DOHH2 (cell line): ENCODE results near the gene RBM4B.

Experiments used
- EZH2phosphoT487 ChIP-seq: fragments of 200-600 bp; sonication (generic); IDR thresholded peaks from 2 replicates; pipeline ENCODE4 v1.6.1; 2017; ENCODE audit warnings: borderline replicate concordance, mild to moderate bottlenecking, antibody characterized with exemption, low read length, moderate library complexity, mixed read lengths
- TF ChIP-seq, protein P1 (sequence below): fragments of 200-600 bp; sonication (generic); IDR thresholded peaks from one replicate; pipeline ENCODE4 v1.5.1; 2014; ENCODE audit warnings: antibody characterized with exemption, mild to moderate bottlenecking, low read depth, low read length; ENCODE audit not compliant: poor library complexity, severe bottlenecking

DNA sequence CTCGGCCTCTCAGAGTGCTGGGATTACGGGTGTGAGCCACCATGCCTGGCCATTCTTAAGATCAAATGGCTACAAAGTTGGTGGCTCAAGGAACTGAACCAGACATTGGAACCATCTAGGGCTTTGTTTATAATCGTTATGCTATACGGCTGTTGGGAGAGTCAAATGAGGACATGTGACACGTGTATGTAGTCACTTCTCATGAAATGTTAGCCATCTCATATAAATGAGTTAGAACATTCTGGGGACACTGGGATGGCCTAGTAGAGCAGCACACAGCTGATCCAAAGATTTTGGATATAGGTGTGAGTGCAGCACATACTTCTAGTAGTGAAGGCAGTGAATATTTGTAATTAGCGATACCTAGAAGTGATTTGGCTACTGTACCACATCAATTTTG lies 45.8 kb downstream of the RBM4B start:
- TF ChIP-seq, protein P1, sequence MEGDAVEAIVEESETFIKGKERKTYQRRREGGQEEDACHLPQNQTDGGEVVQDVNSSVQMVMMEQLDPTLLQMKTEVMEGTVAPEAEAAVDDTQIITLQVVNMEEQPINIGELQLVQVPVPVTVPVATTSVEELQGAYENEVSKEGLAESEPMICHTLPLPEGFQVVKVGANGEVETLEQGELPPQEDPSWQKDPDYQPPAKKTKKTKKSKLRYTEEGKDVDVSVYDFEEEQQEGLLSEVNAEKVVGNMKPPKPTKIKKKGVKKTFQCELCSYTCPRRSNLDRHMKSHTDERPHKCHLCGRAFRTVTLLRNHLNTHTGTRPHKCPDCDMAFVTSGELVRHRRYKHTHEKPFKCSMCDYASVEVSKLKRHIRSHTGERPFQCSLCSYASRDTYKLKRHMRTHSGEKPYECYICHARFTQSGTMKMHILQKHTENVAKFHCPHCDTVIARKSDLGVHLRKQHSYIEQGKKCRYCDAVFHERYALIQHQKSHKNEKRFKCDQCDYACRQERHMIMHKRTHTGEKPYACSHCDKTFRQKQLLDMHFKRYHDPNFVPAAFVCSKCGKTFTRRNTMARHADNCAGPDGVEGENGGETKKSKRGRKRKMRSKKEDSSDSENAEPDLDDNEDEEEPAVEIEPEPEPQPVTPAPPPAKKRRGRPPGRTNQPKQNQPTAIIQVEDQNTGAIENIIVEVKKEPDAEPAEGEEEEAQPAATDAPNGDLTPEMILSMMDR: no peak
- TF ChIP-seq EZH2phosphoT487: no peak
